Activated naive CD4-positive, alpha-beta T cell treated with anti-CD3 and anti-CD28 coated beads, Interleukin-2, amount 50 U/mL, for 24 hours (primary cell): Measurements from ENCODE around the gene POLD4.
"Not testable (repeated sequence)": the region's sequence is repeated elsewhere in the genome, so short reads cannot be mapped to it uniquely, and the experiment has no call there.

Experiments used
- H3K27ac Mint-ChIP-seq: one replicate; pipeline ENCODE4 v1.8.0; 2021; ENCODE audit warnings: mild to moderate bottlenecking, mixed read lengths
- H3K27me3 Mint-ChIP-seq: one replicate; pipeline ENCODE4 v1.8.0; 2021; ENCODE audit warnings: mixed read lengths
- H3K36me3 Mint-ChIP-seq: one replicate; pipeline ENCODE4 v1.8.0; 2021; ENCODE audit warnings: mixed read lengths
- H3K4me1 Mint-ChIP-seq: one replicate; pipeline ENCODE4 v1.8.0; 2021; ENCODE audit warnings: mixed read lengths
- H3K4me3 Mint-ChIP-seq: one replicate; pipeline ENCODE4 v1.8.0; 2021; ENCODE audit warnings: mild to moderate bottlenecking, mixed read lengths
- H3K9me3 Mint-ChIP-seq: one replicate; pipeline ENCODE4 v1.8.0; 2021; ENCODE audit warnings: mixed read lengths

POLD4 gene

DNA sequence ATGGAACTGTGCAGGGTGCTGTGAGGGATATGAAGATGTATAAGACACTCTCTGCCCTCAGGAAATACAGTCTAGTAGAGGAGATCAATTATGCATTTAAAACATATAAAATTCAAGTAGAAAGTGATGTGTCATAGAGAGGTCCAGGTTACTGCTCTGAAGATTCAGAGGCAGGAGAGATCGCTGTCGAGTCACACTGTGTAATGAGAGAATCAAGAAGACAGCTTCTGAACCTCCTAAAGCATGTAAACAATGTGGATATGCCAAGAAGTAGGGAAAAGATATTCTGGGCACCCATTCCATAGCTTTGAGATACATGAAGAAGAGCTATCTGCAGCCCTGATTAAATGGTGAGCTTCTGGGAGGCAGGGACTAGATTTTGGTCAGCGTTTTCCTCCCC lies 33.3 kb downstream of the POLD4 start:
- H3K27me3 Mint-ChIP-seq = no peaks in the 10 kb centered on the region
- H3K4me3 Mint-ChIP-seq = no peak overlapping the region
- peaks cover 26% of the 10 kb centered on the region for H3K4me1 Mint-ChIP-seq
- no peak overlapping the region for H3K27ac Mint-ChIP-seq
- H3K9me3 Mint-ChIP-seq = no peaks in the 10 kb centered on the region
- H3K36me3 Mint-ChIP-seq = no peaks in the 10 kb centered on the region

DNA sequence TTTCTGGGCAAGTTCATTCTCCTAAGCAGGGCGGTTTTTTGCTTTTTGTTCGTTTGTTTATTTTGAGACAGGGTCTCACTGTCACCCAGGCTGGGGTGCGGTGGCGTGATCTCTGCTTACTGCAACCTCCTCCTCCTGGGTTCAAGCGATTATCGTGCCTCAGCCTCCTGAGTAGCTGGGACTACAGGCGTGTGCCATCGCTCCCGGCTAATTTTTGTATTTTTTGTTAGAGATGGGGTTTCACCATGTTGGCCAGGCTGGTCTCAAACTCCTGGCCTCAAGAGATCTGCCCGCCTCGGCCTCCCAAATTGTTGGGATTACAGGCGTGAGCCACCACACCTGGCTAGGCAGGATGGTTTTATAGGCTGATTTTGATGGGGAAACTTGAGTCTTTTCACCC lies 34.5 kb downstream of the POLD4 start:
- H3K4me1 Mint-ChIP-seq = peaks cover 31% of the 10 kb centered on the region
- not testable (repeated sequence) for H3K36me3 Mint-ChIP-seq, H3K27me3 Mint-ChIP-seq, H3K9me3 Mint-ChIP-seq
- peak overlapping the region; percentile 25 for H3K27ac Mint-ChIP-seq
- peak overlapping the region; percentile 99 for H3K4me3 Mint-ChIP-seq

DNA sequence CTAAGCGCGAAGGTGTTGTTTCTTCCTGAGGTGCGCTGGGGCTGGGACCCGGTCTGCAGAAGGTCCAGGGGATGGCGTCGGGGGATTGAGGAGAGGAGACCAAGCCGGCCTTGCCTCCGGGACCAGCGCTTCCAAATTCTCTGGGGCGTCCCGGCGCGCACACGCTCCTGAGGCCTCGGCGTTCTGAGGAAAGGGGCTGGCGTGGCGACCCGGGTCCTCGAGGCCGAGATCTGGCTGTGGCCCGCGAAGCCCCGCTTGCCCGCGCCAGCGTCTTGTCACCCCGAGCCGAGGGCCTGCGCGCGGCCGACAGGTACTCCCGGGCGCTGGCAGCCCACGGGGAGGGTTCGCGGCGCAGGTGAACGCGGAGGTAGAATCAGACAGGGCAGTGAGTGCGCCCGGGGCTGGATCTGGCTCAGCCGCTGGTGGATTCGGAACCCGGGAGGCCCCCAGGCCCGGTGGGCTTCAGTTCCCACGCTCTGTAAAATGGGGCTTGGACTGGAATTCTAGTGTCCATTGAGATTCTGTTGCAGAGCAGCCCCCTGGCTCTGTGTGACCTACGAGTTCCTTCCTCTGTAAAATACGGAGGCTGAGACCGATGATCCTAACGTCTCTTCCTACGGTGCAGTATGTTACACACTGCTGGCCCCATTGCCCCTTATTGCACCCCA lies 35.3 kb downstream of the POLD4 start:
- no peaks in the 10 kb centered on the region for H3K36me3 Mint-ChIP-seq
- no peaks in the 10 kb centered on the region for H3K9me3 Mint-ChIP-seq
- H3K27me3 Mint-ChIP-seq = no peaks in the 10 kb centered on the region
- peaks cover 38% of the 10 kb centered on the region for H3K4me1 Mint-ChIP-seq
- H3K27ac Mint-ChIP-seq = peak overlapping the region; percentile 90
- peak overlapping the region; percentile 99 for H3K4me3 Mint-ChIP-seq

DNA sequence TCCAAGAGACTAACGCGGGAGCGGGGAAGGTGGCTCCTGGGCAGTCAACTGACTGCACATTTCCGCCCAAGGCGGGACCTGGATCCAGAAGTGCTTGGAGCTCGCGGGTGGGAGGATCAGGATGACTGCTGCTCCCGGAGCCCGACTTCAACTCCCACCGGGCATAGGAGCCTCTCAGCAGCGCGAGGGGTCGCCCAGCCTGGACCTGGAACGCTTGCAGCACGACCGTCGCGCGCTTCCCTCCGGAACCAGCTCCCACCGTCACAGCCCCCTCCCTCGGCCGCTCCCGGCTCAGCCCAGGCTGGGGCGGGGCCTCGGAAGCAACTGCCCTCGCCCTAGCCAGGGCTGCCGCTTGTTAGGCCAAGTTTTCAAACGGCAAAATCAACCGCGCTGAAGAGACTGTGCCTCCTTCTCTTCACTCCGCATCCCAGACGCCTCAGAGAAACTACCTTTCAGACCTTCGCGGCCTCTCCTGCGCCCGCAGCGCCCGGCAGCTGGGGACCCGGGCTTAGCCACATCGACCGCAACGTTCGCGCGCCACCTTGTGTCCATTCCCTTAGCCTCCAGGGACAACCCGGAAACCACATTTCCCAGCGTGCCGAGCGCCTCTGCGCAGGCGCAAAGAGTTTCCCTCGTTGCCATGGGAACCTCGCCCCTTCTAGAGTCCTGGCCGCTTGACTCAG lies 36.0 kb downstream of the POLD4 start:
- H3K36me3 Mint-ChIP-seq = no peaks in the 10 kb centered on the region
- H3K27ac Mint-ChIP-seq = peak overlapping the region; percentile 90
- H3K4me1 Mint-ChIP-seq = peaks cover 45% of the 10 kb centered on the region
- H3K4me3 Mint-ChIP-seq = peak overlapping the region; percentile 99
- H3K27me3 Mint-ChIP-seq = no peaks in the 10 kb centered on the region
- no peaks in the 10 kb centered on the region for H3K9me3 Mint-ChIP-seq

DNA sequence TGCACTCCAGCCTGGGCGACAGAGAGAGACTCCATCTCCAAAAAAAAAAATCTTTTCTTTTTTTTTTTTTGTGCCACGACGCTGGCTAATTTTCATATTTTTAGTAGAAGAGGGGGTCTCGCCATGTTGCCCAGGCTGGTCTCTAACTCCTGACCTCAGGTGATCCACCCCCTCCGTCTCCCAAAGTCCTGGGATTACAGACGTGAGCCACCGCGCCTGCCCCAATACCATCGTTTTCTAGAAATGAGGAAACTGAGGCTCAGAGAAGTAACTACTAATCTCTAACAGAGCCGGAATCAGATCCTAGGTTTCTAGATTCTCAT lies 36.5 kb downstream of the POLD4 start:
- Mint-ChIP-seq H3K9me3 (no peaks in the 10 kb centered on the region), H3K36me3 (no peaks in the 10 kb centered on the region), H3K4me1 (peaks cover 50% of the 10 kb centered on the region), H3K27ac (peak overlapping the region; percentile 90), H3K27me3 (no peaks in the 10 kb centered on the region), H3K4me3 (peak overlapping the region; percentile 99)

DNA sequence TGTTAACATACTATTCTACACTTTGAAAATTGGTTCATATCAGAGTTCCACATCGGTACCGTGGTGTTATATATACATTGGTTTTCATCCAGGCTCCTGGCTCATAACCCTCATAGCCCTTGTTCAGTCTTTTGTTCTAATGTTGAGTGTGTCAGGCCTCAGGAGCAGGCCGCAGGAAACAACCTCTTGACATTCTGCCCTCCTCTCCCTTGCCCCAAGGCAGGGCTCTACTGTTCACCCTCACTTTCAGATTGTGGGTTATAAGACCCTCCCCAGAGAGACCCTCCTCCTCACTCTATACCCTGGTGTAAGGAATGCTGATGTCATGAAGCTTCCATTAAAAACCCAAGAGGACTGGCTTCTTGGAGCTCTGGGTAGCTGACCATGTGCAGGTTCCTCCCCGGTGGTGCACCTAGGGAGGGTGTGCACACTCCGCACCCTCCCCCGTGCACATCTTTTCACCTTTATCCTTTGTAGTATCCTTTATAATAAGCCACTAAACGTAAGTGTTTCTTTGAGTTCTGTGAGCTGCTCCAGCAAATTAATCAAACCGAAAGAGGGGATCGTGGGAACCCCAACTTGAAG lies 37.9 kb downstream of the POLD4 start:
- no peaks in the 10 kb centered on the region for H3K27me3 Mint-ChIP-seq
- no peaks in the 10 kb centered on the region for H3K9me3 Mint-ChIP-seq
- peaks cover 54% of the 10 kb centered on the region for H3K4me1 Mint-ChIP-seq
- H3K27ac Mint-ChIP-seq = no peak overlapping the region
- peak overlapping the region; percentile 57 for H3K4me3 Mint-ChIP-seq
- H3K36me3 Mint-ChIP-seq = no peaks in the 10 kb centered on the region

DNA sequence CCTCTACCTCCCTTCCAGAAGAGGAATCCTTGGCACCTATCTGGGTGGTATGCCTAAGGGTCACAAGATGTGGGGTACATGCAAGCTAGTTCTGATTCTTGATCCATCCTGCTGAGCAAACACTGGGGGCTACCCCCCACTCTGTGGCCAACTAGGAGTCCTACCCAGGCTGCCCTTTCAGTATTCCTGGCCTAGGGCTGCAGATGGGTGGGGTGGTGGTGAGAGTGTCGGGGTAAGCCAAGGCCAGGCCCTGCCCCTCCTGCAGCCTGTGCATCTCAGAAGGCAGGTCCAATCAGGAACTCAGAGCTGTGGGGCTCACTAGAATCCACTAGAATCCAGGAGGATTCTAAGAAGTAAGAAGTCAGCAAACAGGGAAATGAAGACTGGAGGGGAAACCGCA lies 39.1 kb downstream of the POLD4 start:
- Mint-ChIP-seq H3K27me3 (no peaks in the 10 kb centered on the region), H3K4me3 (no peak overlapping the region), H3K27ac (peak overlapping the region; percentile 79)

DNA sequence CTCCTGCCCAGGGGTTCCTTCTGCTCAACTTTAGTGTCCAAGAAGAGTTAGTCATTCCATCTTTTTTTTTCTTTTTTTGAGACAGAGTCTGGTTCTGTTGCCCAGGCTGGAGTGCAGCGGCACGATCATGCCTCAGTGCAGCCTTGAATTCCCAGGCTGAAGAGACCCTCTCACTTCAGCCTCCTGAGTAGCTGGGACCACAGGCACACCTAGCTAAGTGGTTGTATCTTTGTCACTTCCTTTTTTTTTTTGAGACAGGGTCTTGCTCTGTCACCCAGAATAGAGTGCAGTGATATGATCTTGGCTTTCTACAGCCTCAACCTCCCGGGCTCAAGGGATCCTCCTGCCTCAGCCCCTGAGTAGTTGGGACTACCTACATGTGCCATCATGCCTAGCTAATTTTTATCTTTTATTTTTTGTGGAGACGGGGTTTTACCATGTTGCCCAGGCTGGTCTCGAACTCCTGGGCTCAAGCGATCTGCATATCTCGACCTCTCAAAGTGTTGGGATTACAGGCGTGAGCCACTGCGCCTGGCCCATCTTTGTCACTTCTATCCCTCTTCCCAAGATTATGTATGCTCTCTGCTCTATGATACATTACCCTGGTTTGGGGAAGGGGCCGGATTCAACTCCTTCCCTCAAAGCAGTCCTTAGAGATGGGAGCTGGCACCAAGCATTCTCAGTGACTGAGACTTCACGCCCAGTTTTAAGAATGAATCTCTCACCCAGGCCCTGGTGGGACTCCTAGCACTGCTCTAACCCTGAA lies 40.0 kb downstream of the POLD4 start:
- Mint-ChIP-seq H3K27ac (peak overlapping the region; percentile 97), H3K27me3 (no peaks in the 10 kb centered on the region), H3K4me1 (peaks cover 48% of the 10 kb centered on the region), H3K9me3 (no peaks in the 10 kb centered on the region), H3K4me3 (peak overlapping the region; percentile 12), H3K36me3 (no peaks in the 10 kb centered on the region)

More for the DNA sequence above, 39.1 kb downstream of the POLD4 start:
- Mint-ChIP-seq H3K4me1 (peaks cover 54% of the 10 kb centered on the region), H3K9me3 (no peaks in the 10 kb centered on the region), H3K36me3 (no peaks in the 10 kb centered on the region)

DNA sequence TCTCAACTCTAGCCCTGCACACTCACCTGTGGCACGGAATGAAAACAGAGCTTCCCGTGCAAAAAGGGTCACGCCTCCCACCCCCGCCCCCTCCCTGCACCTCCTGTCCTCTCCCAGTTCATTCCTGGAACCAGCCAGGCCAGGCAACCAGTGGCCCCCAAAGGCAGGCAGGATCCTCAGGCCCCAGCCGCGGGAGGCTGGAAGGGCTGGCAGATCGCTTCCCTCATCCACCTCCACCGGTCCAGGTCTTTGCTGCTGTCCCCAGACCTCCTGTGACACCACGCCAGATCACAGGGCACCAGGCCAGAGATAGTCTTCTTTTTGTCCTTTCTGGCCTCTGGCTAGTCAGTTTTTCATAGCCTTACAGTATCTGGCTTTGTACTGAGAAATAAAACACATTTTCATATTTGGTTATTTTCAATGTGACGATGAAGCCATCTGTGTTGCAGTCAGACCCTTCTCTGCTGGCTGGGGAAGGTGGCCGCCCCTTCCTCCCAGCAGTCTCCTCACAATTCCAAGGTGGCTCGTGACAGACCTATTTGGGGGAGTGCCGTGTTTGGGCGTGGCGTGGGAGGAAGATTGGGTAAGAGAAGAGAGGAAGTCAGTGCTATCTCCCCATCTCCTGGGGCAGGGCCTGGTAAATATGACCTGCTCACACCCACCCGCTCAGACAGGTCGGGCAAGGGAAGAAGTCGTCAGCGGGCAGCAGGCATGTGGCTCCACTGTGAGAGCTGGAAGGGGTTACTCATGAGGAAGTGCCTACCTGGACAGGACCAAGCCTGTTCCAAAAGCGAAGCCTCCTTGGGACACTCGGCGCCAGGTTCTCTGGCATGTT lies 40.9 kb downstream of the POLD4 start:
- H3K4me1 Mint-ChIP-seq = peaks cover 42% of the 10 kb centered on the region
- no peaks in the 10 kb centered on the region for H3K36me3 Mint-ChIP-seq
- H3K4me3 Mint-ChIP-seq = peak overlapping the region; percentile 59

DNA sequence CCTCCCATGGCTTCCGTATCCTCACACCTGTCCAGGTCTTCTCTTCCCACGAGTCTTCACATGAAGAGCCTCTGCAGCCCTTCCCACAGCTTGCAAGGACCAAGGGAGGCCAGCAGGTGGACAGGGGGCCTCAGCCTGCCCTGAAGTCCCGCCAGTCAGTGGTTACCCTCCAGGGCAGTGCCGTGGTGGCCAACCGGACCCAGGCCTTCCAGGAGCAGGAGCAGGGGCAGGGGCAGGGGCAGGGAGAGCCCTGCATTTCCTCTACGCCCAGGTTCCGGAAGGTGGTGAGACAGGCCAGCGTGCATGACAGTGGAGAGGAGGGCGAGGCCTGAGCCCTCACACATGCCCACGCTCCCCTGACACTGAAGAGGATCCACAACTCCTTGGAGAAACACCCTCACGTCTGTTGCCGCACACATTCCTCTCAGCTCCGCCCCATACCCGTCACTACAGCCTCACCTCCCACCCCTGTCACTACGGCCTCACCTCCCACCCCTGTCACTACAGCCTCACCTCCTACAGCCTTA lies 41.7 kb downstream of the POLD4 start:
- H3K4me1 Mint-ChIP-seq = peaks cover 39% of the 10 kb centered on the region
- no peaks in the 10 kb centered on the region for H3K27me3 Mint-ChIP-seq
- peak overlapping the region; percentile 30 for H3K27ac Mint-ChIP-seq
- H3K9me3 Mint-ChIP-seq = no peaks in the 10 kb centered on the region
- H3K36me3 Mint-ChIP-seq = no peaks in the 10 kb centered on the region
- H3K4me3 Mint-ChIP-seq = no peak overlapping the region

More for the DNA sequence above, 40.9 kb downstream of the POLD4 start:
- H3K27ac Mint-ChIP-seq = peak overlapping the region; percentile 97
- no peaks in the 10 kb centered on the region for H3K9me3 Mint-ChIP-seq
- no peaks in the 10 kb centered on the region for H3K27me3 Mint-ChIP-seq

DNA sequence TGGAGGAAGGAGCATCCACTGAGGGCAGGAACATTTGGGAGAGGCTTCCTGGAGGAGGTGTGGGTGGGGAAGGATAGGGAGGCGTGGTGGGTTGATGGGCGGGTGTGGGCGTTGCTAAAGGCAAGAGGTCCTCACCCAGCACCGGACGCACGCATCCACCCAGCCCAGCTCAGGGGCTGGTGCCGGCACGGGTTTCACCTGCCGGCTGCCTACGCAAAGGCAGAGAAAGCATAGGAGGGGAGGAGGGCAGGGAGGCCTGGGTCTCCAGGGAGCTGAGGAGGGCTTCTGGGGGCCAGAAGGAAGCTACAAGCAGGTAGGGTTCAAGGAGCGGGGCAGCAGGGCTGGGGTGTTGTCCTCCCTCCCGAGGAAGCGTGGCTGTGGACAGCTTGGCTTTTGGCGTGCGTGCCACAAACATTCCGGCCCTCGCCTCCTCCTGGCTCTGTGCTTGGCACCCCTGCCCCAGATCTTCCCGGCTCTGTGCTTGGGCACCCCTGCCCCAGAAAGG lies 42.2 kb downstream of the POLD4 start:
- no peaks in the 10 kb centered on the region for H3K27me3 Mint-ChIP-seq
- H3K36me3 Mint-ChIP-seq = no peaks in the 10 kb centered on the region
- H3K9me3 Mint-ChIP-seq = no peaks in the 10 kb centered on the region
- peaks cover 39% of the 10 kb centered on the region for H3K4me1 Mint-ChIP-seq
- H3K4me3 Mint-ChIP-seq = no peak overlapping the region
- H3K27ac Mint-ChIP-seq = peak overlapping the region; percentile 35

DNA sequence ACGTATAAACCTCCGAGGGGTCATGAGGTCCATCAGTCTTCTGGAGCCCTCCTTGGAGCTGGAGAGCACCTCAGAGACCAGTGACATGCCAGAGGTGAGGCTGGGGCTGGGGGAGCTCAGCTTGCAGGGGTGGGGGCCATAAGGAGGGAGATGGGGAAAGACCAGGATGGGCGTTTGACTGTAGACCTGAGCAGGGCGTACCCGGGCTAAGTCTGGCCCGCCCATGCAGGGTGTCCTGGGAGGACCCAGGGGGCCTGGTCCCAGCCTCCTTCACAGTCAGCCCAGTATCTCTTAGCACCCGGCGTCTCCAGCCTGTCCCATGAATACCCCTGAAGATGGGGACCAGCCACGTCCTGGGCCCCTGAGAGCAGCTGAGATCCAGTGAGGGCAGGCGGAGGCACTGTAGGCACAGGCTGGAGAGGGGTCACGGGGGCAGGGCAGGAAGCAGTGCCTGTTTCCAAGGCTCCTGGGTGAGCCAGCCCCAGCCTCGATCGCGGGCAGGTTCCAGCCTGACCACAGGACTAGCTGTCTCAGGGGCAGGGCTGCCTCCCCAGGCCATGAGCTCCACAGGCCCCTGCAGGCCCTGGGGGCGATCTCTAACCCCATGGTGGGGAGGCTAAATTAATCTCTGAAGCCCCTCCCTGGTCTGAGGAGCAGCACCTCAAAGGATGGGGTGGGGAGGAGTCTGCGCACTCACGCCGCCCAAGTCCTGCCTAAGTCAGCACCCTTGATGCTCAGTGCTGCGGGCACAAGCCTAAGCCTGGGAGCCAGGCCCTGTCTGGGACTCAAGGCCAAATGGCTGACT lies 42.9 kb downstream of the POLD4 start:
- no peaks in the 10 kb centered on the region for H3K27me3 Mint-ChIP-seq

DNA sequence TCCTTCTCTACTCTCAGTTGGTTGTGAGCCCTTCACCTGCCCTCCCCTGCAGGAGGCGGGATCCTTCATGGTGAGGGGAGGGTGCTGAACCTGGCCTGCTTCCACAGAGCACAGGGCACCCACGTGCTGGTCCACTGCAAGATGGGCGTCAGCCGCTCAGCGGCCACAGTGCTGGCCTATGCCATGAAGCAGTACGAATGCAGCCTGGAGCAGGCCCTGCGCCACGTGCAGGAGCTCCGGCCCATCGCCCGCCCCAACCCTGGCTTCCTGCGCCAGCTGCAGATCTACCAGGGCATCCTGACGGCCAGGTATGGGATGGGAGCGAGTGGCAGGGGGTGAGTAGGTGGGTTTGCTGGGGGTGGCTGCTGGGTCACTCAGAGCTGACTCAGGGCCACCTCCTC lies 43.7 kb downstream of the POLD4 start:
- H3K9me3 Mint-ChIP-seq = no peaks in the 10 kb centered on the region
- H3K36me3 Mint-ChIP-seq = no peaks in the 10 kb centered on the region
- H3K27ac Mint-ChIP-seq = no peak overlapping the region
- no peaks in the 10 kb centered on the region for H3K27me3 Mint-ChIP-seq
- H3K4me1 Mint-ChIP-seq = peaks cover 33% of the 10 kb centered on the region
- H3K4me3 Mint-ChIP-seq = no peak overlapping the region

More for the DNA sequence above, 42.9 kb downstream of the POLD4 start:
- no peak overlapping the region for H3K4me3 Mint-ChIP-seq
- H3K36me3 Mint-ChIP-seq = no peaks in the 10 kb centered on the region
- H3K9me3 Mint-ChIP-seq = no peaks in the 10 kb centered on the region
- H3K4me1 Mint-ChIP-seq = peaks cover 35% of the 10 kb centered on the region
- H3K27ac Mint-ChIP-seq = peak overlapping the region; percentile 35

DNA sequence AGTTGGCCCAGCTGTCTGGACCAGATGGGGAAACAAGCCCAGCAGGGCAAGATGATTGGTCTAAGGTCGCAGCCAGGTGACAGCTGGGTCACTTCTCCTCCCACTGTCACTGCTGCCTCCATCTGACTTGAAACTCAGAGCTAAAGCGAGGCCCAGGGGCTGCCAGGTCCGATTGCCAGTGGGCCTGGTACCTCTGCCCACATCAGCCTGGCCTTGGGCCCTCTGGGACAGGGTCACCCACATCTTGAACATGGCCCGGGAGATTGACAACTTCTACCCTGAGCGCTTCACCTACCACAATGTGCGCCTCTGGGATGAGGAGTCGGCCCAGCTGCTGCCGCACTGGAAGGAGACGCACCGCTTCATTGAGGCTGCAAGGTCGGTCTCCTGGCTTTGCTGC lies 44.2 kb downstream of the POLD4 start:
- H3K36me3 Mint-ChIP-seq = no peaks in the 10 kb centered on the region
- peaks cover 33% of the 10 kb centered on the region for H3K4me1 Mint-ChIP-seq
- no peaks in the 10 kb centered on the region for H3K27me3 Mint-ChIP-seq
- H3K4me3 Mint-ChIP-seq = no peak overlapping the region
- no peaks in the 10 kb centered on the region for H3K9me3 Mint-ChIP-seq
- H3K27ac Mint-ChIP-seq = no peak overlapping the region
